MCF 10A (cell line): Measurements from ENCODE around the gene ANKRD11. TPM values are rescaled to one million over a fixed set of nuclear protein-coding genes. Genes with fewer than 3 reads are reported as not detected.

Experiments used
- Bru-seq: library from RNA; stranded (reverse); fragments of 400-500 nt; gene quantifications from one replicate; lab custom pipeline; 2021; lab: Mats Ljungman, UMichigan
- BruChase-seq, 2 experiments: library from RNA; stranded (reverse); fragments of 400-500 nt; gene quantifications; one replicate each; lab custom pipeline; 2021; lab: Mats Ljungman, UMichigan
- BruUV-seq: library from RNA; stranded (reverse); fragments of 400-500 nt; replicated peaks from 2 replicates; lab custom pipeline; 2021; lab: Mats Ljungman, UMichigan
- CTCF ChIA-PET: fragments of 300-600 bp; sonication (Branson Sonifier 250); formaldehyde crosslinking; extraction: SDS; loops from one replicate; lab custom pipeline; 2021; ENCODE audit warnings: antibody characterized with exemption, inconsistent platforms; lab: Yijun Ruan, JAX
- POLR2A ChIA-PET: fragments of 300-600, 350-650 bp; sonication (Branson Sonifier 250); formaldehyde crosslinking; extraction: SDS; loops from one replicate; lab custom pipeline; 2020; ENCODE audit warnings: antibody characterized with exemption, inconsistent platforms; lab: Yijun Ruan, JAX
- DNase-seq: peaks from one replicate; pipeline ENCODE4 v3.0.0-alpha.2; 2018; ENCODE audit not compliant: unreplicated experiment
- H3K27ac Mint-ChIP-seq: one replicate; pipeline ENCODE4 v1.8.0; 2022; ENCODE audit warnings: mild to moderate bottlenecking, low read depth, mixed read lengths; ENCODE audit not compliant: unreplicated experiment
- H3K27me3 Mint-ChIP-seq: one replicate; pipeline ENCODE4 v1.8.0; 2022; ENCODE audit warnings: mixed read lengths; ENCODE audit not compliant: insufficient read depth, unreplicated experiment
- H3K36me3 Mint-ChIP-seq: one replicate; pipeline ENCODE4 v1.8.0; 2022; ENCODE audit warnings: mild to moderate bottlenecking, moderate library complexity, mixed read lengths; ENCODE audit not compliant: insufficient read depth, unreplicated experiment
- H3K4me1 Mint-ChIP-seq: one replicate; pipeline ENCODE4 v1.8.0; 2022; ENCODE audit warnings: mixed read lengths; ENCODE audit not compliant: insufficient read depth, unreplicated experiment
- H3K4me3 Mint-ChIP-seq: one replicate; pipeline ENCODE4 v1.8.0; 2022; ENCODE audit warnings: mild to moderate bottlenecking, moderate library complexity, mixed read lengths; ENCODE audit not compliant: unreplicated experiment
- H3K9me3 Mint-ChIP-seq: one replicate; pipeline ENCODE4 v1.8.0; 2022; ENCODE audit warnings: mixed read lengths; ENCODE audit not compliant: unreplicated experiment
- CTCF ChIP-seq: fragments of 200-600 bp; IDR thresholded peaks from one replicate; pipeline ENCODE4 v1.8.0; 2022; ENCODE audit warnings: antibody characterized with exemption, mild to moderate bottlenecking; ENCODE audit not compliant: unreplicated experiment
- intact Hi-C: fragments of 100-400 bp; cut with micrococcal nuclease; formaldehyde crosslinking; loops from 2 replicates; pipeline ENCODE4 v1.14.1; 2022
- long read RNA-seq: library from polyadenylated mRNA; stranded (forward); transcript quantifications from one replicate; pipeline ENCODE4 v2.0.0, GENCODE V29; 2022
- total RNA-seq: library from RNA; stranded (reverse); gene quantifications from 2 replicates; pipeline ENCODE4 v1.2.3, GENCODE V29; 2022

Gene ANKRD11
- total RNA-seq (218 and 237 TPM in 2 replicates), Bru-seq, nascent RNA (percentile 89 among the genes with signal in this experiment), BruChase-seq, experiment 1, labeled RNA remaining after a 6-hour chase (percentile 92 among the genes with signal in this experiment), BruChase-seq, experiment 2, labeled RNA remaining after a 2-hour chase (percentile 87 among the genes with signal in this experiment)
- long read RNA-seq, partial matches to known transcripts = 44 of 105 reads
- long read RNA-seq, other reads (novel, unspliced or antisense) = 54 of 105 reads

- H3K27ac Mint-ChIP-seq = peak within 1 kb of the TSS; percentile 86
- no peaks in the 10 kb centered on the region for H3K9me3 Mint-ChIP-seq
- H3K4me3 Mint-ChIP-seq = peak within 1 kb of the TSS; percentile 88
- intact Hi-C loops = loop anchor here (1.0 kb wide), 1 partner anchor 15 kb away; no protein-coding TSS in a partner anchor
- H3K4me1 Mint-ChIP-seq = peaks cover 10% of the 10 kb centered on the region
- no peak for TF ChIP-seq CTCF
- ChIA-PET POLR2A (interaction anchor here (0.6 to 4.9 kb wide), 19 partner anchors 9 to 1636 kb away, joined by 3 to 55 read pairs (median 4); partner anchors contain the start of genes SPG7 and TCF25), CTCF (interaction anchor here (0.5 to 1.2 kb wide), 4 partner anchors 9 to 95 kb away, joined by 3 to 7 read pairs (median 4); no protein-coding TSS in a partner anchor)
- peaks cover 34% of the 10 kb centered on the region for H3K36me3 Mint-ChIP-seq
- DNase-seq = peak; percentile 99
- H3K27me3 Mint-ChIP-seq = no peaks in the 10 kb centered on the region
- BruUV-seq = no TSS peak
These were observed at the start of gene ANKRD11 for GRCh38 chr16:89490439-89491237. Gene ANKRD11, minus strand, starts transcription at chr16:89490561. Its CDS starts 173,542 bp downstream, at chr16:89317019.

- no peak for TF ChIP-seq CTCF
- BruUV-seq = no TSS peak
- H3K4me3 Mint-ChIP-seq = no peak overlapping the region
- ChIA-PET POLR2A (interaction anchor here (0.9 to 1.5 kb wide), 3 partner anchors 21 to 29 kb away, joined by 3 to 5 read pairs (median 4); no protein-coding TSS in a partner anchor), CTCF (no interaction called here)
- H3K36me3 Mint-ChIP-seq = peaks cover 54% of the 10 kb centered on the region
- no peaks in the 10 kb centered on the region for H3K4me1 Mint-ChIP-seq
- H3K27ac Mint-ChIP-seq = no peak overlapping the region
- no peaks in the 10 kb centered on the region for H3K9me3 Mint-ChIP-seq
- intact Hi-C loops = no loop called here
- H3K27me3 Mint-ChIP-seq = no peaks in the 10 kb centered on the region
- no peak for DNase-seq
These were observed 47.9 kb upstream of the ANKRD11 start for GRCh38 chr16:89538286-89538685.

GRCh38 chr16:89537549-89537925, 47.2 kb upstream of the ANKRD11 start:
- H3K4me3 Mint-ChIP-seq = no peak overlapping the region
- no peak for DNase-seq
- H3K27ac Mint-ChIP-seq = no peak overlapping the region
- ChIA-PET POLR2A (interaction anchor here (0.9 to 1.5 kb wide), 3 partner anchors 22 to 28 kb away, joined by 3 to 5 read pairs (median 4); no protein-coding TSS in a partner anchor), CTCF (interaction anchor here (0.6 kb wide), 1 partner anchor 18 kb away, joined by 3 read pairs; no protein-coding TSS in a partner anchor)
- H3K9me3 Mint-ChIP-seq = no peaks in the 10 kb centered on the region
- no peak for TF ChIP-seq CTCF
- no peaks in the 10 kb centered on the region for H3K27me3 Mint-ChIP-seq
- intact Hi-C loops = no loop called here
- BruUV-seq = no TSS peak
- H3K36me3 Mint-ChIP-seq = peaks cover 57% of the 10 kb centered on the region
- H3K4me1 Mint-ChIP-seq = no peaks in the 10 kb centered on the region
